ENCODE measurements around the gene FAM53A.
"Not testable (repeated sequence)": the region's sequence is repeated elsewhere in the genome, so short reads cannot be mapped to it uniquely, and the experiment has no call there.

FAM53A gene

GRCh38 chr4:1643971-1644735 lies 40.0 kb downstream of the FAM53A start:
- no peak for TF ChIP-seq CTCF (IDR thresholded peaks at IDR 0.05; ENCODE audit: poor library complexity, severe bottlenecking)
- Histone ChIP-seq H3K4me3 (ENCODE audit: severe bottlenecking) (no peak overlapping the region), H3K36me3 (ENCODE audit: low read depth) (no peaks in the 10 kb centered on the region), H3K27me3 (ENCODE audit: insufficient read depth, poor library complexity, severe bottlenecking) (no peaks in the 10 kb centered on the region), H3K4me1 (ENCODE audit: insufficient read depth, poor library complexity, severe bottlenecking) (no peaks in the 10 kb centered on the region), H3K9me3 (ENCODE audit: severe bottlenecking) (no peaks in the 10 kb centered on the region), H3K27ac (ENCODE audit: poor library complexity, severe bottlenecking) (no peak overlapping the region)
- no peak for DNase-seq (ENCODE audit: low spot score)
- ATAC-seq (ENCODE audit: low read depth) = no peak

GRCh38 chr4:1642196-1642951 lies 41.7 kb downstream of the FAM53A start:
- no peaks in the 10 kb centered on the region for H3K36me3 ChIP-seq (ENCODE audit: low read depth)
- H3K9me3 ChIP-seq (ENCODE audit: severe bottlenecking) = no peaks in the 10 kb centered on the region
- no peak for ATAC-seq (ENCODE audit: low read depth)
- TF ChIP-seq CTCF (IDR thresholded peaks at IDR 0.05; ENCODE audit: poor library complexity, severe bottlenecking) = no peak
- no peak overlapping the region for H3K4me3 ChIP-seq (ENCODE audit: severe bottlenecking)
- H3K27ac ChIP-seq (ENCODE audit: poor library complexity, severe bottlenecking) = no peak overlapping the region
- DNase-seq (ENCODE audit: low spot score) = peak; percentile 43
- H3K4me1 ChIP-seq (ENCODE audit: insufficient read depth, poor library complexity, severe bottlenecking) = no peaks in the 10 kb centered on the region
- no peaks in the 10 kb centered on the region for H3K27me3 ChIP-seq (ENCODE audit: insufficient read depth, poor library complexity, severe bottlenecking)

- H3K9me3 ChIP-seq (ENCODE audit: severe bottlenecking) = no peaks in the 10 kb centered on the region
- no peaks in the 10 kb centered on the region for H3K27me3 ChIP-seq (ENCODE audit: insufficient read depth, poor library complexity, severe bottlenecking)
- no peak overlapping the region for H3K4me3 ChIP-seq (ENCODE audit: severe bottlenecking)
- ATAC-seq (ENCODE audit: low read depth) = no peak
- H3K27ac ChIP-seq (ENCODE audit: poor library complexity, severe bottlenecking) = no peak overlapping the region
- no peak for TF ChIP-seq CTCF (IDR thresholded peaks at IDR 0.05; ENCODE audit: poor library complexity, severe bottlenecking)
- no peaks in the 10 kb centered on the region for H3K4me1 ChIP-seq (ENCODE audit: insufficient read depth, poor library complexity, severe bottlenecking)
- DNase-seq (ENCODE audit: low spot score) = peak; percentile 61
- no peaks in the 10 kb centered on the region for H3K36me3 ChIP-seq (ENCODE audit: low read depth)
These were observed 42.4 kb downstream of the FAM53A start for GRCh38 chr4:1641671-1642070.

- not testable (repeated sequence) for H3K27ac ChIP-seq (ENCODE audit: poor library complexity, severe bottlenecking); H3K4me1 ChIP-seq (ENCODE audit: insufficient read depth, poor library complexity, severe bottlenecking); DNase-seq (ENCODE audit: low spot score); H3K9me3 ChIP-seq (ENCODE audit: severe bottlenecking); H3K36me3 ChIP-seq (ENCODE audit: low read depth); ATAC-seq (ENCODE audit: low read depth); H3K27me3 ChIP-seq (ENCODE audit: insufficient read depth, poor library complexity, severe bottlenecking); H3K4me3 ChIP-seq (ENCODE audit: severe bottlenecking)
These were observed 43.2 kb downstream of the FAM53A start for GRCh38 chr4:1640716-1641503.

GRCh38 chr4:1640190-1640589 lies 43.9 kb downstream of the FAM53A start:
- Histone ChIP-seq H3K27ac (ENCODE audit: poor library complexity, severe bottlenecking) (no peak overlapping the region), H3K4me1 (ENCODE audit: insufficient read depth, poor library complexity, severe bottlenecking) (no peaks in the 10 kb centered on the region), H3K4me3 (ENCODE audit: severe bottlenecking) (no peak overlapping the region), H3K9me3 (ENCODE audit: severe bottlenecking) (no peaks in the 10 kb centered on the region), H3K36me3 (ENCODE audit: low read depth) (no peaks in the 10 kb centered on the region), H3K27me3 (ENCODE audit: insufficient read depth, poor library complexity, severe bottlenecking) (no peaks in the 10 kb centered on the region)
- ATAC-seq (ENCODE audit: low read depth) (no peak), DNase-seq (ENCODE audit: low spot score) (peak; percentile 64)
- TF ChIP-seq CTCF (IDR thresholded peaks at IDR 0.05; ENCODE audit: poor library complexity, severe bottlenecking) = no peak

All from RWPE2 (cell line).